PC-3 (cell line): ENCODE data around the gene CD320. TPM values are rescaled to one million over a fixed set of nuclear protein-coding genes. Genes with fewer than 3 reads are reported as not detected.
"Not testable (repeated sequence)": the region's sequence is repeated elsewhere in the genome, so short reads cannot be mapped to it uniquely, and the experiment has no call there.

Experiments used
- ATAC-seq: fragments of 200-7000 bp; cut with Tn5 transposase; 2 replicates; pipeline ENCODE4 v1.9.1; 2020; ENCODE audit warnings: mild to moderate bottlenecking, moderate library complexity
- BruUV-seq: library from RNA; stranded (reverse); fragments of 400-500 nt; replicated peaks from 2 replicates; lab custom pipeline; 2021; lab: Mats Ljungman, UMichigan
- CTCF ChIA-PET: fragments of 300-600 bp; sonication (Branson Sonifier 250); formaldehyde crosslinking; loops from one replicate; lab custom pipeline; 2022; ENCODE audit warnings: antibody characterized with exemption; lab: Charles Lee
- POLR2A ChIA-PET: fragments of 300-600 bp; sonication (Branson Sonifier 250); formaldehyde crosslinking; loops from one replicate; lab custom pipeline; 2022; ENCODE audit warnings: antibody characterized with exemption; ENCODE audit not compliant: unreplicated experiment; lab: Charles Lee
- DNase-seq: peaks from one replicate; pipeline ENCODE4 v3.0.0-alpha.2; 2015
- H2AFZ ChIP-seq: fragments of 300-600 bp; sonication (generic); 2 replicates; pipeline ENCODE4 v1.6.0; 2016; ENCODE audit warnings: antibody characterized with exemption, low read length
- H3F3A ChIP-seq: fragments of 300-600 bp; sonication (generic); one replicate; pipeline ENCODE4 v1.6.0; 2017; ENCODE audit warnings: antibody characterized with exemption, low read length, control low read depth, mild to moderate bottlenecking; ENCODE audit not compliant: unreplicated experiment
- H3K27ac ChIP-seq: fragments of 300-600 bp; sonication (generic); 2 replicates; pipeline ENCODE4 v1.5.1; 2016; ENCODE audit warnings: mild to moderate bottlenecking, low read length
- H3K27me3 ChIP-seq: fragments of 300-600 bp; sonication (generic); 2 replicates; pipeline ENCODE4 v1.6.1; 2016; ENCODE audit warnings: low read length, mixed read lengths
- H3K36me3 ChIP-seq: fragments of 300-600 bp; sonication (generic); 2 replicates; pipeline ENCODE4 v1.6.1; 2016; ENCODE audit warnings: low read depth, mixed run types, low read length, mixed read lengths
- H3K4me1 ChIP-seq: fragments of 300-600 bp; sonication (generic); 2 replicates; pipeline ENCODE4 v1.5.1; 2016; ENCODE audit warnings: low read length; ENCODE audit not compliant: insufficient read depth
- H3K4me2 ChIP-seq: fragments of 300-600 bp; sonication (generic); 2 replicates; pipeline ENCODE4 v1.6.0; 2016; ENCODE audit warnings: low read length
- H3K4me3 ChIP-seq: fragments of 300-600 bp; sonication (generic); 2 replicates; pipeline ENCODE4 v1.5.1; 2016; ENCODE audit warnings: mild to moderate bottlenecking, low read length, mixed read lengths
- H3K79me2 ChIP-seq: fragments of 300-600 bp; sonication (generic); 2 replicates; pipeline ENCODE4 v1.6.1; 2017; ENCODE audit warnings: low read length, mixed read lengths
- H3K9ac ChIP-seq: fragments of 300-600 bp; sonication (generic); 2 replicates; pipeline ENCODE4 v1.6.0; 2016; ENCODE audit warnings: mild to moderate bottlenecking, low read length
- H3K9me2 ChIP-seq: fragments of 300-600 bp; sonication (generic); replicated peaks from 2 replicates; pipeline ENCODE4 v1.6.1; 2016; ENCODE audit warnings: mixed run types, low read length, mixed read lengths
- H3K9me3 ChIP-seq: fragments of 300-600 bp; sonication (generic); 2 replicates; pipeline ENCODE4 v1.6.1; 2016; ENCODE audit warnings: low read length, mixed read lengths
- H4K20me1 ChIP-seq: fragments of 300-600 bp; sonication (generic); 2 replicates; pipeline ENCODE4 v1.6.1; 2016; ENCODE audit warnings: low read length, mixed read lengths
- CTCF ChIP-seq: fragments of 300-600 bp; sonication (generic); conservative IDR thresholded peaks from 2 replicates; pipeline ENCODE4 v1.5.1; 2017; ENCODE audit warnings: antibody characterized with exemption, low read depth, mild to moderate bottlenecking, low read length
- EZH2 ChIP-seq: fragments of 300-600 bp; sonication (generic); IDR thresholded peaks from one replicate; pipeline ENCODE4 v1.6.1; 2017; ENCODE audit warnings: antibody characterized with exemption, mild to moderate bottlenecking, low read length; ENCODE audit not compliant: unreplicated experiment
- EZH2phosphoT487 ChIP-seq: fragments of 300-600 bp; sonication (generic); IDR thresholded peaks from 2 replicates; pipeline ENCODE4 v1.6.1; 2018; ENCODE audit warnings: mild to moderate bottlenecking, antibody characterized with exemption, low read length, borderline replicate concordance
- intact Hi-C: fragments of 100-400 bp; cut with micrococcal nuclease; formaldehyde crosslinking; loops from 2 replicates; pipeline ENCODE4 v1.9.0; 2023
- total RNA-seq: library from RNA; depleted of rRNA; stranded (reverse); fragments of >200 nt; gene quantifications from 2 replicates; pipeline ENCODE4 v1.2.3, GENCODE V29; 2014

Gene CD320
- total RNA-seq, 1 experiment from 2014 or later, result 221 TPM

- H2AFZ ChIP-seq, result no peak overlapping the region
- peak overlapping the region; percentile 50 for H3K27ac ChIP-seq
- no peaks in the 10 kb centered on the region for H3K9me3 ChIP-seq
- no peaks in the 10 kb centered on the region for H3K36me3 ChIP-seq
- DNase-seq, result peak; percentile 97
- no peaks in the 10 kb centered on the region for H3K9me2 ChIP-seq
- 0 out of 2 replicates have a peak, but pooled peaks have one; percentile 19 for TF ChIP-seq CTCF
- TF ChIP-seq EZH2, result no peak
- no peak for TF ChIP-seq EZH2phosphoT487
- H3F3A ChIP-seq, result peaks cover 4% of the 10 kb centered on the region
- peaks cover 21% of the 10 kb centered on the region for H3K4me1 ChIP-seq
- no peak overlapping the region for H3K9ac ChIP-seq
- ChIA-PET CTCF (interaction anchor here (0.6 to 3.5 kb wide), 4 partner anchors 29 to 150 kb away, joined by 3 to 30 read pairs (median 5); partner anchors contain the start of gene MARCHF2), POLR2A (interaction anchor here (1.0 to 1.1 kb wide), 2 partner anchors 35 to 158 kb away, joined by 4 read pairs; partner anchors contain the start of gene ZNF414)
- H3K27me3 ChIP-seq, result no peaks in the 10 kb centered on the region
- intact Hi-C loops, result loop anchor here (2.0 to 10.0 kb wide), 3 partner anchors 35 to 229 kb away; partner anchors contain the start of gene RAB11B
- ATAC-seq, result peak; percentile 93
- H3K79me2 ChIP-seq, result no peaks in the 10 kb centered on the region
- 0 out of 2 replicates have a peak, but pooled peaks cover 5% of the 10 kb centered on the region for H4K20me1 ChIP-seq
- peak overlapping the region; percentile 35 for H3K4me2 ChIP-seq
- no TSS peak for BruUV-seq
- H3K4me3 ChIP-seq, result no peak overlapping the region
Observed at GRCh38 chr19:8355631-8356402, 47.7 kb upstream of the CD320 start.

GRCh38 chr19:8352845-8353244 is 44.7 kb upstream of the CD320 start:
- H3K79me2 ChIP-seq, H3K36me3 ChIP-seq: not testable (repeated sequence)

GRCh38 chr19:8352134-8352827 is 44.1 kb upstream of the CD320 start:
- no peaks in the 10 kb centered on the region for H3K27me3 ChIP-seq
- H3K4me3 ChIP-seq, result peak overlapping the region; percentile 42; the same call in 1 of the 2 replicates
- H3K36me3 ChIP-seq, result no peaks in the 10 kb centered on the region
- peaks cover 21% of the 10 kb centered on the region for H3K4me1 ChIP-seq
- peaks cover 4% of the 10 kb centered on the region for H3F3A ChIP-seq
- DNase-seq (no peak), ATAC-seq (no peak)
- no peaks in the 10 kb centered on the region for H3K9me3 ChIP-seq
- ChIA-PET POLR2A (interaction anchor here (0.7 kb wide), 1 partner anchor 38 kb away, joined by 22 read pairs; the partner anchor contains the start of gene RAB11B), CTCF (interaction anchor here (0.5 to 0.6 kb wide), 2 partner anchors 9 to 229 kb away, joined by 4 to 9 read pairs; no protein-coding TSS in a partner anchor)
- no peaks in the 10 kb centered on the region for H3K9me2 ChIP-seq
- H3K9ac ChIP-seq, result no peak overlapping the region
- H3K79me2 ChIP-seq, result no peaks in the 10 kb centered on the region
- no peak overlapping the region for H3K27ac ChIP-seq
- TF ChIP-seq CTCF, result no peak
- no peak for TF ChIP-seq EZH2
- TF ChIP-seq EZH2phosphoT487, result no peak
- H2AFZ ChIP-seq, result no peak overlapping the region
- peak overlapping the region; percentile 38; the same call in 1 of the 2 replicates for H3K4me2 ChIP-seq
- no TSS peak for BruUV-seq
- intact Hi-C loops, result loop anchor here (5.0 to 10.0 kb wide), 2 partner anchors 105 to 233 kb away; no protein-coding TSS in a partner anchor
- 0 out of 2 replicates have a peak, but pooled peaks cover 5% of the 10 kb centered on the region for H4K20me1 ChIP-seq

More at GRCh38 chr19:8352845-8353244, 44.7 kb upstream of the CD320 start:
- ChIA-PET CTCF (interaction anchor here (0.5 to 3.5 kb wide), 3 partner anchors 9 to 60 kb away, joined by 4 to 30 read pairs (median 8); partner anchors contain the start of gene MARCHF2), POLR2A (interaction anchor here (0.7 kb wide), 1 partner anchor 37 kb away, joined by 22 read pairs; the partner anchor contains the start of gene RAB11B)
- not testable (repeated sequence) for H4K20me1 ChIP-seq, BruUV-seq, H3K9me3 ChIP-seq, ATAC-seq, H3K9me2 ChIP-seq, H3K27me3 ChIP-seq, H3K9ac ChIP-seq, H3F3A ChIP-seq, DNase-seq, H3K27ac ChIP-seq, H2AFZ ChIP-seq
- intact Hi-C loops, result loop anchor here (5.0 to 10.0 kb wide), 2 partner anchors 104 to 232 kb away; no protein-coding TSS in a partner anchor
- H3K4me2 ChIP-seq, result peak overlapping the region; percentile 38; the same call in 1 of the 2 replicates
- H3K4me1 ChIP-seq, result peaks cover 21% of the 10 kb centered on the region
- peak overlapping the region; percentile 42; the same call in 1 of the 2 replicates for H3K4me3 ChIP-seq

GRCh38 chr19:8349629-8350372 is 41.6 kb upstream of the CD320 start:
- H3K9ac ChIP-seq, H3K4me2 ChIP-seq, H2AFZ ChIP-seq, POLR2A ChIA-PET, H3F3A ChIP-seq, H3K36me3 ChIP-seq, H3K27me3 ChIP-seq, H3K4me1 ChIP-seq, H3K9me3 ChIP-seq, CTCF ChIA-PET, ATAC-seq, H3K79me2 ChIP-seq, H3K27ac ChIP-seq, H4K20me1 ChIP-seq, H3K4me3 ChIP-seq, H3K9me2 ChIP-seq, BruUV-seq, DNase-seq: not testable (repeated sequence)
- intact Hi-C loops, result loop anchor here (5.0 to 10.0 kb wide), 2 partner anchors 108 to 235 kb away; no protein-coding TSS in a partner anchor
